GM19452 (cell line): ENCODE measurements around the gene JMJD1C.
"Not testable (repeated sequence)": the region's sequence is repeated elsewhere in the genome, so short reads cannot be mapped to it uniquely, and the experiment has no call there.

Source experiments
- ATAC-seq: cut with Tn5 transposase; IDR thresholded peaks from one replicate; pipeline ENCODE4 v1.9.1; 2021; ENCODE audit not compliant: unreplicated experiment

The JMJD1C gene

DNA sequence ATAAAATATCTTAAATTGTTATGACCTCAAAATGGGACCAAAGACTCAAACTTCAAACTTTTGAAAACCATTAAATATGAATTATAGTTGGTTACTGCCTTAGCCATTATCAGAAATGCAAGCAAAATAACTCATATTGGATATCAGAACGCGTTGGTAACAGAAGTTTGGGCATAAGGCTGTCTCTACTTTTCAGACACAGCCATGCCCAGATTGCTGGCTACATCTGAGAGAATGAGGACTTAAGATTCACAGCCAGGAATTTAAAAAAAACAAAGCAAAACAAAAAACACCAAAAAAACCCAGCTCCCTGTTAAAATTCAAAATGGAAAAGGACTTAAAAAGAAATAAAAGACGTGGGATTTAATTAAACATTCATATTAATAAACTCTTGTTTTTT lies 161.6 kb downstream of the JMJD1C start:
- no peak for ATAC-seq

DNA sequence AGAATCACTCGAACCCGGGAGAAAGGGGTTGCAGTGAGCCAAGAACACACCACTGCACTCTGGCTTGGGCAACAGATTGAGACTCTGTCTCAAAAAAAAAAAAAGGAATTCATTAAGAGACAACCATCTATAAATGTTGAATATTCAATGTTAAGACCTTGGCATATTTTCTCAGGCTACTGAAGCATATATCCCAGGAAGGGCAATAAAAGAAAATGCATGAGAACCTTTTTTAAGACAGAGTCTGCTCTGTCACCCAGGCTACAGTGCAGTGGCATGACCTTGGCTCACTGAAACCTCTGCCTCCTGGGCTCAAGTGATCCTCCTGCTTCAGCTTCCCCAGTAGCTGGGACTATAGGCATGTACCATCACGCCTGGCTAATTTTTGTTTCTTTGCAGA lies 165.0 kb downstream of the JMJD1C start:
- ATAC-seq: no peak

DNA sequence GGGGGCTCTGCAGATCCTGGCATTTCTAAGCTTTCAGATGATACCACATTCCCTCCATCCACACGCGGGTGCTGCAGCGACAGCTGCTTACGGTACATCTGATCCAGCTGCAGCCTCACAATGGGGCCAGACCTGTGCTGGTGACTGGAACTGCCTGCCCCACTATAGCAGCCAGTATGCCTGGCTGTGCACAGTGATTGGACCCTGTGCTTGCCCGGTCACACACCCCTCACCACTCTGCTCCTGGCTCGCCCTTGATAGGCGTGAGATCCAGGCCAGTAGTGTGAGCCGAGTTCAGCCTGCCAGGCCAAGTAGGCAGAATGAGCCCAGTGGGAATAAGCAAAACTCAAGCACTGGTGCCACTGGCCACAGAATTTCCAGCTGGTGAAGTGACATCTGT lies 167.8 kb downstream of the JMJD1C start:
- ATAC-seq: no peak

DNA sequence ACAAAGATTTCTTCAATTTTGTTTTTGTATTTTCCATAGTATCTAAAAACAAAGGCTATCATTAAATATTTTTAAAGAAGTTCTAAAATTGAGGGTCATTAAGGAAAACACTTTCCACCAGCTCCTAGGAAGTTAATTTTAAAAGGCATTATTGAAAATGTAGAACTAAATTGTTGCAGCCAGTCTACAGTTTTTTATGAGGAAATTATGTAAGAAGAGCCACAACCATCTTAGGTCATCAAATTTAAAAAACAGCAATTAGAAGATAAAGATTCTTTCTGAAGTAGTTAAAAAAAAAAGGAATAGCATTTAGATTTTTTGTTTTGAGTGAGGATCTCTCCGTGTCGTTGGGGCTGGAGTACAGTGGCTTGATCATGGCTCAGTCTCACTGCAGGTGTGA lies 171.0 kb downstream of the JMJD1C start:
- no peak for ATAC-seq

DNA sequence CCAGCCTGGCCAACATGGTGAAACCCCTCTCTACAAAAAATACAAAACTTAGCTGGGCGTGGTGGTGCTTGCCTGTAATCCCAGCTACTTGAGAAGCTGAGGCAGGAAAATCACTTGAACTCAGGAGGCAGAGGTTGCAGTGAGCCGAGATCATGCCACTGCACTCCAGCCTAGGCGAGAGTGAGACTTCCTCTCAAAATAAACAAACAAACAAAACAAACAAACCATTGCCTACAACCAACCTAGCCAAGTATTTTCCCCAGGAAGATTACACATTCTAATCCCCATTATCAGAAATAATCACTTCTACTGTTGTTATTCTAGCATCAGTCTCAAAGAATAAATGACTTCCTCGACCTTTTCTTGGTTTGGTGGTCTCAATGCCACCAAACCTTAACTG lies 172.9 kb downstream of the JMJD1C start:
- not testable (repeated sequence) for ATAC-seq

DNA sequence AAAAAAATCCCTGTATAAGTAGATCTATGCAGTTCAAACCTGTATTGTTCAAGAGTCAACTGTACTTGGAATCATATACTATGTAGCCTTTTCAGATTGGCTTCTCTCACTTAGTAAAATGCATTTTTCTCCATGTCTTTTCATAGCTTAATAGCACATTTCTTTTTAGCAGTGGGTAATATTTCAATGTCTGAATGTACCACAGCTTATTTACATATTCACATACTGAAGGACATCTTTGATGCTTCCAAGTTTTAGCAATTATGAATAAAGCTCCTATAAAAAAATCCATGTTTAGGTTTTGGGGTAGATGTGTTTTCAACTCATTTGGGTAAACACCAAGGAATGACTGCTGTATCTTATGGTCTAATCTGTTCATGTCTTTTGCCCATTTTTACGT lies 177.6 kb downstream of the JMJD1C start:
- no peak for ATAC-seq

DNA sequence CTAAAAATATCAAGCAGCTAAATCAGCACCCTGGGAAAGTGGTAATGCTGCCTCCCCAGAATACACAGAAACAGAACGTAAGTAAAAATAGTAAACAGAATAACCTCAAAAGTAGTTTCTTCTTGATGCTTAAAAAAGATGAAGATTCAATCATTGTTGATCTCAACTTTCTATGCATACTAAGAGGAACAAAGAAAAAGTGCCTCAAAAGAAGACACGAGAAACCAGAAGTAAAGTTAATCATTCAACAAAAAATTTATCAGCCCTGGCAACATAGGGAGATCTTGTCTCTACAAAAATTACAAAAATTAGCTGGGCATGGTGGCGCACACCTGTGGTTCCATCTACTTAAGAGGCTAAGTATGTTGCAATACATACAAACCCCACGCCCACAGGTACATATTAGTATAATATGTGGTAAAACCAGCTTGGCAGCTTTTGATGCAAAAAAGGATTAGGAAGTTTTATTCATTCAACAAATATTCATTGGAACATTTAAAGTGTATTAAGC lies 179.0 kb downstream of the JMJD1C start:
- peak; percentile 85 for ATAC-seq

DNA sequence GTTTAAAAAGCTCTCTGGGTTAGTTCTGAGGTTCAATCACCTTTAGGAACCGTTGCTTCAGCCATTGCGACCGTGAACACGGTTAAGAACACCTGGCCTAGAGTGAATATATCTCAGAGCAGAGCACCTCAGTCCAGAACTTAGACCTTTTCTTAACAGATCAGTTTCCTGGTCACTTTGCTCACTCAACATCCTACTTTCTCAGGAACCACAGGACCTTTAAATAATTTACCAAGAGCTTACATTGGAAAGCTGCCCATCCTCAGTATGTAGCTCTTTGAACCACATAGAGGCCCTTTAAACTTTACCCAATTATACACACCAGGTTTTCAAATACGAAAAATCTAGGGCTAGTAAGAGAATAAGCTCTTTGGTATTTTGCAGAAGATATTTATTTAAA lies 179.4 kb downstream of the JMJD1C start:
- peak; percentile 48 for ATAC-seq

DNA sequence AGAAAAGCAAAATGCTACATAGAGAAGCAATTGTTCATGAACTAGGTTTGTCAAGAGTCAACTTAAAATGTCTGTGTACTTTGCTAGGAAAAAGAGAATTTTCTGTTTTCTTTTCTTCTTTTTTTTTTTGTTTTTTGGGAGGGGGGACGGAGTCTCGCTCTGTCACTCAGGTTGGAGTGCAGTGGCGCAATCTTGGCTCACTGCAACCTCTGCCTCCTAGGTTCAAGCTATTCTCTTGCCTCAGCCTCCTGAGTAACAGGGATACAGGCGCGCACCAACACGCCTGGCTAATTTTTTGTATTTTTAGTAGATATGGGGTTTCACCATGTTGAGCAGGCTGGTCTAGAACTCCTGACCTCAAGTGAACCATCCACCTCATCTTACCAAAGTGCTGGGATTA lies 181.9 kb downstream of the JMJD1C start:
- ATAC-seq: not testable (repeated sequence)

DNA sequence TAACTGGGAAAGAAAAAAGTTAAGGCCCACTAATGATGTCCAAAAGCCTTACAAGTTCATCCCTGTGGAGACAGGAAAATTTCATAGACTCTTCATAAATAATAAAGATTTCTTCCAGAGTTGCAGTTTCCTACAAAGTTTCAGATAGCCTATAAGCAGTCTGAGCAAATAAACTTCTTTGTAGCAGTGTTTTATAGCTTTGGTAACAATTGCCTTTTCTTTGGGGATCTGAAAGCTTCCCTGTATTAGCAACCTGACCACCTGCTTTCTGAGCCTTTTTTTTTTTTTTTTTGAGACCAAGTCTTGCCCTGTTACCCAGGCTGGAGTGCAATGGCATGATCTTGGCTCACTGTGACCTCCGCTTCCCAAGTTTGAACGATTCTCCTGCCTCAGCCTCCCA lies 182.7 kb downstream of the JMJD1C start:
- no peak for ATAC-seq

DNA sequence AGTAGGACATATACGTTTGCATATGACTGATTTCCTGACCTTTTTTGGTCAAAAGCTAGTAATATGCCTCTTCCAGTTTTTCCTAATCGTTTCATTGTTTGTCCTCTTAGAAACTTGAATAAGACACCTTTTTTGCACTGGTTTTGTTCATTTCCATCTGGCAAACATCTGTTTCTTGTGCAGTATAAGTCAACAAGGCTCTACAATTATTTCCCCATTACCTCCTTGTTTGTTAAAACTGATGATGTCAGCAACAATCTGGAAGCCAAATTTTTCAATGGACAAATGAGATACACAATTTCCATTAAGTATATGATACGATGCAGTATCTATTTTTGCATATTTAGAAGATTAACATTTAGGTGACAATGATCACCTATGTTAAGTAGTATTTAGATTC lies 183.8 kb downstream of the JMJD1C start:
- ATAC-seq: no peak

DNA sequence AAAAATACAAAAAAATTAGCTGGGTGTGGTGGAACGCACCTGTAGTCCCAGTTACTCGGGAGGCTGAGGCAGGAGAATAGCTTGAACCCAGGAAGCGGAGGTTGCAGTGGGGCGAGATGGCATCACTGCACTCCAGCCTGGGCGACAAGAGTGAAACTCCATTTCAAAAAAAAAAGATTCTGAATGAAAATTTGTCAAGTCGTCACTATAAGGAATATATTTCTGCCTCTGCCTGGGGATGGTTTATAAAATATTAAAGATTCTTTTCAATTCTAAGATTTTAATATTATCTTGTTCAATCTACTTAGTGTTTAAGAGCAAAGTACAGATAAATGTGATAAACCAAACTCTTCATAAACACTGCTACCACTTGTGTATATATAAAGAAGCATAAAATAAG lies 185.4 kb downstream of the JMJD1C start:
- no peak for ATAC-seq

DNA sequence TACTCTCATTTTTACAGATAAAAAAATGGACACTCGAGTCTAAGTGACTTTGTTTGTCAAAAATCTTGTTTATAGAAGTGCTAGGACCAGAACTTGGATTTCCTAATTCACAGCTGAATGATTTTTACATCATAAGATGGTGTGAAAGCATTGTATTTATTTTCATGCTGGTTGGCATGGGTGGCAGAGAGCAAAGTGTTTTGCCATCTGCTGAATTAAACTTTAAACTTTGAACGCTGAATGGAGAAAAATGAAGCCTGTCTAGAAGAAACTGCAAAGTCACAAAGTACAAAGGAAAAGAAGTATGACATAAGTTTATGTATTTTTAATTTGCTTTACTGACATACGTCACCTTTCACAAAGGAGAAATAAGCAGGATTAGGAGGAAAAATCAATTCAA lies 190.7 kb downstream of the JMJD1C start:
- ATAC-seq: no peak

DNA sequence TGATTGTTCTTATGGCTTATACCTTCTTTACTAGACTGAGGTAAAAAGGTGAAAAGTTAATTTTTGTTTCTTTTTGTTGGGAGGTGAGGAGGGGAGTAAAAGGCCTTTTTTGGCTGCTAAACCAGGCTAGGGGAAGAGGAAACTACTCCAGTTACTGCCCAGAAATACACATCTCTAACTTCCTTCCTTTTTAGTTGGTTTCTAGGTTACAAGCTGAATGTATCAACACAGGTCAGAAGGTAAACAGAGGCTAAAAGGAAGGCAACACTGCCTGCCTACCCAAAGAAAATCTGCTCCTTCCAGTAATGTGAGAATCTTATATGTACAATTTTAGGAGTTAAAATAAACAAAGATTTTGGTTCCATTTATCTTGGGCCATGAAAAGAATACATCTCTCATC lies 192.2 kb downstream of the JMJD1C start:
- ATAC-seq: no peak

DNA sequence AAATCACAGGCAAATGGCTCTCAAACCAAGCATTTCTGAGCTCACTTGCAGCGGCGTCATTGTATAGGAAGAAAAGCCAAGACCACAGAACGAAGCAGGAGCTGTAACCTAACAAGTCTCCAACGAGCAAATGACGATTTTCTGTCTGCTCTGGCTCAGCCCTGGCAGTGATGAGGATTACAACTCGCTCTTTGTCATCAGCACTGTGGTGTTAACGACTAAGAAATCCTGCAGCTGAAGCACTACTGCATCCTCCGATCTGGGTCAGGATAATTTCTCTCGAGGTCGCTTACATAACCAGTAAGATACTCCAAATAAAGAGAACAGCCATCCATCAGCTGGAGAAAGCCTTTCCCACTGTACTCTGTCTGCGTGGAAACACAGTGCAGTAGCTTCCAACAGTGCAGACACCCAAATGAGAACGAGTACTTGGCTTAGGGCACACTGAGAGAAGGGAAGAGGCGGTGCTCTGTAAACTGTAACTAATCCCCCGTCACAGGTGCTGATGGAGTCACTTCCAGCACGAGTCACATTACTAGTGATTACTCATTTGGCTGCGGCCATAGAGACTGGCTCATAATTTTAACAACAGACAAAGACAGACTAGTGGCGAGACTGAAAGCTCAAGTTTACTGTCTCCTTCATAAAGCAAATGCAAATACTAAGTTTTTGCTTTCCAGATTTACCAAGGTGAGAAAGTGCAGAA lies 196.8 kb downstream of the JMJD1C start:
- peak; percentile 95 for ATAC-seq

DNA sequence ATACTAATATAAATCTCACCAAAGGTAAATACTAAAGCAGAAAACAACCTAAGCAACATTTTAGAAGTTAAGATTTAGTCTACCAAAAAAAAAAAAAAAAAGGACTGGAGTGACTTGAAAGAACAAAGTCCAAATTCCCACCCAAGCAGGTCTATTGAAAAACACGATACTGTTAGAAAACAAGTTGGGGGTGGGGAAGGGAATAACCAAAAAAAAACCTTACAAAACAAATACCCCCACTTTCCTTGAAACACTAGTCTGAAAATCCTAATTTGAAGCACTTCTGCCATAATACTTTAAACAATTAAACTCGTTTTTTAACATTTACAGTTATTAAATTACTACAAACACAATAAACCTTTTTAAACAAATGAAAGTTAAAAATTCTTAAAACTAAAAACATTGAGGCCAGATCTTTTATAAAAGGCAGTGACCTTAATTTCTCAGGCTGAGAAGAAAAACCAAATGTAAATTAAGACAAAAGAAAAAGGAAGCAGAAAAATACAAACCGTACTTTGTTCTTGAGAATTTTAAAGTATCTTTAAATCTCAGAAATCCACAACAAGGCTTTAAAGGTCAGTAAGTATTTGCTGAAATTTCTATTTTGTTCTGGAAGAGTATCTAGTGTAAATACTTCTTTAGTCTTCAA lies 197.5 kb downstream of the JMJD1C start:
- ATAC-seq: no peak

DNA sequence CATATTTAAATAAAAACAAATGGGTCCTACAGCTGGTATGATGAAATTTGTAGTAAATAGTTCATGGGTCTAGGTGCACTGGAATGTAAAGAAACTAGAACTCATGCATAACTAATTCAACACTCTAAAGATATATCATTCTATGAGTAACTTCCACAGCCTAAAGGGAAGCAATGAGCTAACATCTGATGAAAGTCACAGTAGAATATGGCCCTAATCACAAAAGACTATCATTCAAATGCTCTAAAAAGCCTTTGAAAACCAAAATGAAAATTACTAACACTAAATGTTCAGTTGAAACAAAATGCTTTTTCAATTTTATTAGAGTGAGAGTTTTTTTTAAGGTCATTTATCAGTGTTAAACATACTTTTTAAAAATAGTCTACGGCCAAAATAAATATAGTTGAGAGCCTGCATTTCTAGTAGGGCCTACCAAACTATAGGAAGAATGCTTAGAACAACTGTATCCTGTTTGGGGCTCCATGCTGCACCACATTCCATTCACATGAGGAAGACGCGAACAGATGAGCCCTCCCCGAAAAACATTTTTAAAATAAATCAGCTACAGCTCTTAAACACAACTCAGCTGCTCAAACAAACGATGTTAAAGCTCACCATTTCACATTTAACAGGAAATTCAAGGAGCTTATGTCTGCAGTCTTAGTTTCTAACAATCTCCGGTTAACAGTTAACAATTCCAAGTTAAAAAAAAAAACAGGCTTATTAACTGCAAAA lies 198.2 kb downstream of the JMJD1C start:
- ATAC-seq: no peak

DNA sequence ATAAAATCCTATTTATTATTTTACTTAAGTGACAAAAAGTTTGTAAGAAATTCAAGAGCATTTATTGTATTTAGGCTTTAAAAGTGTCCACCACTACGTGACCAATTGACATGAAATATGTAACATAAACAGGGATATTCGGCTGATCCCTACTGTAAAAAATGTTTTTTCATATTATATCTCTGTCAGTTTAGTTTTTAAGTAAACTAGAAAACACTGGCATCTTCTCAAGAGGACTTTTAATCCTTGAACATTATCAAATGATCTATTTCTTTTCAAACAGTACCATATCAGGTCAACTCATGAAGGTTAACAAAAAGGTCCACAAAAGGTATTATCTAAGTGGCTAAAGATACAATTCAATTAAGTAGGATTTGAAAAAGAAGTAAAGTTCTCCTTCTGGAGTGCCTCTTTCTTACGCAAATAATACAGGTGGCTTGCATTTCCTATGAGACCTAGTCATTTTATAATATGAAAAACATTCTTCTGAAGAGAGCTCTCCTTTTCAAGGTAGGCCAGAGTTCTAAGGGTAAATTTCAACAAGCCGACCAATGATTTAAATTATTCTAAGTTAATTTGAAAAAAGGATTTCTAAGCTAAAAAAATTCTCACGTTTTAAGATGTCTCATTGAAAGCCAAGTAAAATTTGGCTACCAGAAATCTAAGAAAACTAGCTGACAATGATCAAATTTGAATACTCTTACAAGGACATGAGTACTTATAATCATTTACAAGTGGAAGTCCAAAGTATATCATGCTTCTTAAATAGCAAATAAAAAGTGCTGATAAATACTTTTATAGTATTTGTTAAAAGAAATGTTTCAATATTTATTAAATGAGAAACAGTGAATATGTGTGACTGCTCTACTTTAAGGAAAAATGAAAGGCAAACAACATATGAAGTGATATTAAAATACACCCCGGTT lies 199.1 kb downstream of the JMJD1C start:
- ATAC-seq: no peak

DNA sequence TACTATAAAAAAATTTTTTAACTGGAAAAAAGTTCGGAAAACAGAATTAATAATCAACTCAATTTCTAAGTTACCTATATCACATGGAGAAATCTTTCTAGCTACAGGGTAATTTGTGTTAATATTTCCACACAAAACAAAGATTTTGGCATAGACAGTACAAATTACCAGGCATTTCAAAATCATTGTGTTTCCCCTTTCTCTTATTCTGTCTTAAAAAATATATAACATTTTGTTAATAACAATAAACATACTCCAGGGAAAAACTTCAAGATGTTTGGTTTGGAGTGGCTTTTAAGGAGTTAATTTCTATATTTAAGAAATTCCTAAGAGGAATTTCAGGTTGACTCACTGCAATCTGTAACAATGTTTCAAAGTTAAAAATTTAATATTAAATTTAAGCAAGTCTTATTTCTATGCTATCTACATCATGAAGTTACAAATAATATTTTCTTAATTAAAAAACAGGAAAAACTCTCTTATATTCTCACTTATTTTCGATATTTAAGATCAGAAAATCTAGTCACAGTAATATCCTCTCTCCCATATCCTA lies 200.0 kb downstream of the JMJD1C start:
- no peak for ATAC-seq

DNA sequence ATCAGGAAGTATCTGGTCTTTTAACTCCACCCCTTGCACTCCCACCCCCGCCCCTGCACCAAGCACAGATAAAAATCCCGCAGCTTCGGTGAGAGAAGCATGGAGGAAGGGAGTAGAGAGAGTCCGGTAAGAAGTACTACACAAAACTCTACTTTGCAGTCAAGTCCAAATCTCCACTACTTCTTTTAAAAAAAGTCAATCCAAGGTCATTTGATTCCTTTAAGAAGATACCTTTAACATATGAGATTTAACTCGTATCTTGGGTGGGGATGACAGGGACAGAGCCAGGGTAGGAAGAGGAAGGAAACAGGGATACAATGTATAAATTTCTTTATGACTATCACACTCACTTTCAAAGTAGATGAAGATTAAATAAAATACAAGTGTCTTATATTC lies 200.6 kb downstream of the JMJD1C start:
- ATAC-seq: no peak
